Measurements from ENCODE around the gene MYF6. TPM values are rescaled to one million over a fixed set of nuclear protein-coding genes. Genes with fewer than 3 reads are reported as not detected.

Gene MYF6
- total RNA-seq, 4 donors from 2014 or later = not detected

DNA sequence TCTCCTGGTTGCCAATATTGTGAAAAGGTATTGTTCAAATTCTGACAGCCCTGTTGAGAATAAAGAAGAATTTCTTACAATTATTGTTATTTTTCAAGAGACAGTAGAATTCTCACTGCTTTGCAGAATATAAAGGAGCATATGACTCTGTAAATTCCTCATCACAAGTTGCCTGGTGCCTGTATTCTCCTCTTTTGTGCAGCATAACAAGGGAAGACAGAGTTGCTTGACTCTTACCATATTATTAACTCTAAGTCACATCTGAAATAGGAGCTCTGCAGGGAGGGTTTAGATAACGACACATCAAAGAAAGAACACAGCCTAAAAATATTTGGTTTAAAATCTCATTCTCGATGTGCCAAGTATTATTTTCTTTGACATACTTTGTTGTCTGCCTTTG, 40.4 kb downstream of the MYF6 start:
- Histone ChIP-seq H3K4me1 (no peaks in the 10 kb centered on the region), H3K36me3 (no peaks in the 10 kb centered on the region), H3K27me3 (no peaks in the 10 kb centered on the region), H3K4me3 (no peak overlapping the region), H3K27ac (no peak overlapping the region), H3K9me3 (no peaks in the 10 kb centered on the region)
- WGBS = 34% methylated on average over 2 of the region's 2 CpGs
- TF ChIP-seq EP300 (IDR thresholded peaks at IDR 0.05) (no peak), POLR2A (IDR thresholded peaks at IDR 0.05) (no peak), POLR2AphosphoS5 (IDR thresholded peaks at IDR 0.05) (no peak)
- TF ChIP-seq, protein P1, sequence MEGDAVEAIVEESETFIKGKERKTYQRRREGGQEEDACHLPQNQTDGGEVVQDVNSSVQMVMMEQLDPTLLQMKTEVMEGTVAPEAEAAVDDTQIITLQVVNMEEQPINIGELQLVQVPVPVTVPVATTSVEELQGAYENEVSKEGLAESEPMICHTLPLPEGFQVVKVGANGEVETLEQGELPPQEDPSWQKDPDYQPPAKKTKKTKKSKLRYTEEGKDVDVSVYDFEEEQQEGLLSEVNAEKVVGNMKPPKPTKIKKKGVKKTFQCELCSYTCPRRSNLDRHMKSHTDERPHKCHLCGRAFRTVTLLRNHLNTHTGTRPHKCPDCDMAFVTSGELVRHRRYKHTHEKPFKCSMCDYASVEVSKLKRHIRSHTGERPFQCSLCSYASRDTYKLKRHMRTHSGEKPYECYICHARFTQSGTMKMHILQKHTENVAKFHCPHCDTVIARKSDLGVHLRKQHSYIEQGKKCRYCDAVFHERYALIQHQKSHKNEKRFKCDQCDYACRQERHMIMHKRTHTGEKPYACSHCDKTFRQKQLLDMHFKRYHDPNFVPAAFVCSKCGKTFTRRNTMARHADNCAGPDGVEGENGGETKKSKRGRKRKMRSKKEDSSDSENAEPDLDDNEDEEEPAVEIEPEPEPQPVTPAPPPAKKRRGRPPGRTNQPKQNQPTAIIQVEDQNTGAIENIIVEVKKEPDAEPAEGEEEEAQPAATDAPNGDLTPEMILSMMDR (IDR thresholded peaks at IDR 0.05) = no peak
- no peak for DNase-seq (ENCODE audit: low spot score in 2 of 2)

GRCh38 chr12:80749456-80749855, 42.0 kb downstream of the MYF6 start:
- TF ChIP-seq POLR2AphosphoS5 (IDR thresholded peaks at IDR 0.05) (no peak), POLR2A (IDR thresholded peaks at IDR 0.05) (no peak), EP300 (IDR thresholded peaks at IDR 0.05) (no peak)
- TF ChIP-seq, protein P1 (IDR thresholded peaks at IDR 0.05) = no peak
- no peak overlapping the region for H3K27ac ChIP-seq
- H3K4me1 ChIP-seq = no peaks in the 10 kb centered on the region
- H3K36me3 ChIP-seq = no peaks in the 10 kb centered on the region
- DNase-seq (ENCODE audit: low spot score in 2 of 2) = no peak
- no peak overlapping the region for H3K4me3 ChIP-seq
- WGBS = 55% methylated on average over 2 of the region's 2 CpGs
- no peaks in the 10 kb centered on the region for H3K27me3 ChIP-seq
- no peaks in the 10 kb centered on the region for H3K9me3 ChIP-seq

DNA sequence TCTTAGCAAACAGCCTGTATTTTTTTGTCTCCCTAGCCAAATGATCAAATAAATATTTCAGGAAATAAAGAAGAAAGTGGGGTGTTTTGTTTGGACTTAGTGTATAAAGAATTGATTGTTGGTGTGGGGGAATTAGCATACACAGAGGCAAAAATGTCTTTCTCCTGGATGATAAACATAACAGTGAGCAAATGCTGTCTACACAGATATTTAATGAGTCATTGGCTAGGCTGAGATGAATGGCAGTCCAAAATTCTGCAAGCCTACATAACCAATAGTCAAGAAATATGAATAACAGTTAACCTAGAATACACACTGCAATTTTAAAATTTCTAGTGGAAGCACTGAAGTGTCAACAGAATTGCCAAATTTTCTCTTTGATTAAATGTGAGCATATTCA, 45.0 kb downstream of the MYF6 start:
- no peak for TF ChIP-seq POLR2A (IDR thresholded peaks at IDR 0.05)
- no peak for TF ChIP-seq EP300 (IDR thresholded peaks at IDR 0.05)
- TF ChIP-seq, protein P1 (IDR thresholded peaks at IDR 0.05) = no peak
- no peak for TF ChIP-seq POLR2AphosphoS5 (IDR thresholded peaks at IDR 0.05)
- H3K36me3 ChIP-seq = no peaks in the 10 kb centered on the region
- no peaks in the 10 kb centered on the region for H3K9me3 ChIP-seq
- H3K4me1 ChIP-seq = no peaks in the 10 kb centered on the region
- no peak for DNase-seq (ENCODE audit: low spot score in 2 of 2)
- H3K4me3 ChIP-seq = no peak overlapping the region
- H3K27ac ChIP-seq = no peak overlapping the region
- no peaks in the 10 kb centered on the region for H3K27me3 ChIP-seq

GRCh38 chr12:80754274-80754673, 46.8 kb downstream of the MYF6 start:
- 85% methylated on average over 3 of the region's 3 CpGs for WGBS
- H3K4me1 ChIP-seq = no peaks in the 10 kb centered on the region
- no peak for DNase-seq (ENCODE audit: low spot score in 2 of 2)
- no peaks in the 10 kb centered on the region for H3K27me3 ChIP-seq
- no peaks in the 10 kb centered on the region for H3K36me3 ChIP-seq
- no peaks in the 10 kb centered on the region for H3K9me3 ChIP-seq
- TF ChIP-seq POLR2A (IDR thresholded peaks at IDR 0.05) (no peak), POLR2AphosphoS5 (IDR thresholded peaks at IDR 0.05) (no peak), EP300 (IDR thresholded peaks at IDR 0.05) (no peak)
- TF ChIP-seq, protein P1 (IDR thresholded peaks at IDR 0.05) = no peak
- H3K27ac ChIP-seq = no peak overlapping the region
- H3K4me3 ChIP-seq = no peak overlapping the region

- no peak for TF ChIP-seq EP300 (IDR thresholded peaks at IDR 0.05)
- no peak for TF ChIP-seq POLR2A (IDR thresholded peaks at IDR 0.05)
- TF ChIP-seq, protein P1 (IDR thresholded peaks at IDR 0.05) = no peak
- no peak for TF ChIP-seq POLR2AphosphoS5 (IDR thresholded peaks at IDR 0.05)
- Histone ChIP-seq H3K9me3 (no peaks in the 10 kb centered on the region), H3K4me3 (no peak overlapping the region), H3K36me3 (no peaks in the 10 kb centered on the region), H3K4me1 (no peaks in the 10 kb centered on the region), H3K27ac (no peak overlapping the region), H3K27me3 (no peaks in the 10 kb centered on the region)
- no peak for DNase-seq (ENCODE audit: low spot score in 2 of 2)
- 81% methylated on average over 1 of the region's 1 CpG for WGBS
Measured at GRCh38 chr12:80756875-80757274, 49.4 kb downstream of the MYF6 start.

Other genes with a start within 250 kb of the MYF6 start
- not detected for gene MYF5, start 9.3 kb downstream of the MYF6 start, total RNA-seq
- 1 to 10 TPM in 2 of 4 donors, under 1 TPM in 2; 0.30 to 2.6 (median 0.81) TPM for gene LIN7A, start 230.3 kb downstream of the MYF6 start, total RNA-seq

All from suprapubic skin (tissue), 4 donors.